ENCODE measurements around the gene NRG3. TPM values are rescaled to one million over a fixed set of nuclear protein-coding genes. Genes with fewer than 3 reads are reported as not detected.

The NRG3 gene
- total RNA-seq, 1 donor from 2014 or later: 32.2 TPM

DNA sequence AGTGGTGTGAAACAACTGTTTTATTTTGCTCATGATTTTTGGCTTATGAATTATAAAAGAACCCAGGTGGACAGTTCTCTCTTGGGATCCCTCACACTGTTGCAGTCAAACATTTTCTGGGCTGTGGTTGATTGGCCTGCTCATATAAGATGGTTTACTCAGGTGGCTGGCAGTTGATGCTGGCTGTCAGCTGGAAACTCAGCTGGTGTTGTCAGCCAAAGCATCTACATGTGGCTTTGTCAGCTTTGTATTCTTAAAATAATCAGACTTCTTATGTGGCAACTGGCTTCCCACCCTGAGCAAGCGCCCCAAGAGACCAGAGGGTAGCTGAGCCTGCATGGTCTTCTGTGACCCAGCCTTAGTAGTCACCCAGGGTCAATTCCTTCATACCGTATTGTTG lies 534.7 kb downstream of the NRG3 start:
- H3K4me3 Mint-ChIP-seq (ENCODE audit: low read depth): no peak overlapping the region
- H3K4me1 Mint-ChIP-seq (ENCODE audit: low read depth): no peaks in the 10 kb centered on the region
- TF ChIP-seq, protein P1, sequence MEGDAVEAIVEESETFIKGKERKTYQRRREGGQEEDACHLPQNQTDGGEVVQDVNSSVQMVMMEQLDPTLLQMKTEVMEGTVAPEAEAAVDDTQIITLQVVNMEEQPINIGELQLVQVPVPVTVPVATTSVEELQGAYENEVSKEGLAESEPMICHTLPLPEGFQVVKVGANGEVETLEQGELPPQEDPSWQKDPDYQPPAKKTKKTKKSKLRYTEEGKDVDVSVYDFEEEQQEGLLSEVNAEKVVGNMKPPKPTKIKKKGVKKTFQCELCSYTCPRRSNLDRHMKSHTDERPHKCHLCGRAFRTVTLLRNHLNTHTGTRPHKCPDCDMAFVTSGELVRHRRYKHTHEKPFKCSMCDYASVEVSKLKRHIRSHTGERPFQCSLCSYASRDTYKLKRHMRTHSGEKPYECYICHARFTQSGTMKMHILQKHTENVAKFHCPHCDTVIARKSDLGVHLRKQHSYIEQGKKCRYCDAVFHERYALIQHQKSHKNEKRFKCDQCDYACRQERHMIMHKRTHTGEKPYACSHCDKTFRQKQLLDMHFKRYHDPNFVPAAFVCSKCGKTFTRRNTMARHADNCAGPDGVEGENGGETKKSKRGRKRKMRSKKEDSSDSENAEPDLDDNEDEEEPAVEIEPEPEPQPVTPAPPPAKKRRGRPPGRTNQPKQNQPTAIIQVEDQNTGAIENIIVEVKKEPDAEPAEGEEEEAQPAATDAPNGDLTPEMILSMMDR (IDR thresholded peaks at IDR 0.05; ENCODE audit: unreplicated experiment): no peak
- H3K36me3 Mint-ChIP-seq (ENCODE audit: insufficient read depth): no peaks in the 10 kb centered on the region
- no peak overlapping the region for H3K27ac Mint-ChIP-seq
- DNase-seq (ENCODE audit: low spot score, unreplicated experiment): no peak
- no peaks in the 10 kb centered on the region for H3K27me3 Mint-ChIP-seq
- H3K9me3 Mint-ChIP-seq (ENCODE audit: low read depth): no peaks in the 10 kb centered on the region

DNA sequence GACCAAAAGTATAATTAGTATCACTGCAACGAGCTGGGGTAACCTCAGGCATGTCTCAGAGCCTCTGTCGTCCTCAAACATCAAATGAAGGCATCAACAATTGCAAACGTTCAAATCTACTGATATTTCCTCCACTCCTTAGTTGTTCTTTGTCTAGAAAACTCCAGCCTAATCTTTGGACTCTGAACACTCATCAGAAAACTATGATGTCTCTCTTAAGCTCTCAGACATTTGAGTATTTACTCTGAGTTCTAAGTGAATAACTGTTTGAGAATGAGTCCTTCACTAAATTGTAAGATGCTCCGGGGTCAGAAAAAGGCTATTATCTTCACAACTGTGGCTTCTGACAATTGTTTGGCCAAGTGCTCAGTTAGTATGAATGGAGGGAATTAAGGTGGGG lies 536.4 kb downstream of the NRG3 start:
- Mint-ChIP-seq H3K4me3 (ENCODE audit: low read depth) (no peak overlapping the region), H3K27me3 (no peaks in the 10 kb centered on the region), H3K9me3 (ENCODE audit: low read depth) (no peaks in the 10 kb centered on the region), H3K36me3 (ENCODE audit: insufficient read depth) (no peaks in the 10 kb centered on the region), H3K4me1 (ENCODE audit: low read depth) (no peaks in the 10 kb centered on the region), H3K27ac (no peak overlapping the region)
- TF ChIP-seq, protein P1 (IDR thresholded peaks at IDR 0.05; ENCODE audit: unreplicated experiment): no peak
- DNase-seq (ENCODE audit: low spot score, unreplicated experiment): no peak

DNA sequence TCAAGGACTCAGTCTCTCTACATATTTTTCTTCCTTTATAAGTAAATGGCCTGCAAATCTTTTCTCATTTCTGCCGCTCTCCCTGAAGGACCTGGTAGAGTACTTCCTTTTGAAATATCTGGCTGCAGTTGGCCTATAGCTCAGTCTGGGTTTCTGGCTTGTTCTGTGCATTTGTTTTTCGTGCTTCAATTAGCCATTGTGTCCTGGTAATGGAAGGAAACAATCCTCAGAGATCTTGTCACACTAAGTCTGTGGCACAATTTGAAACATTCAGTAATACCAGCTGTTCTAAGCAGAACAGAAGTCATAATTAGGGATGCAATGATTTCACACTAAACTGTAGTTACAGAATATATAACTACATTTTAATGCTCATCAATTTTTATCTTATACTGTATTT lies 545.0 kb downstream of the NRG3 start:
- TF ChIP-seq, protein P1 (IDR thresholded peaks at IDR 0.05; ENCODE audit: unreplicated experiment): no peak
- Mint-ChIP-seq H3K27me3 (no peaks in the 10 kb centered on the region), H3K4me1 (ENCODE audit: low read depth) (no peaks in the 10 kb centered on the region), H3K36me3 (ENCODE audit: insufficient read depth) (no peaks in the 10 kb centered on the region), H3K27ac (no peak overlapping the region), H3K9me3 (ENCODE audit: low read depth) (no peaks in the 10 kb centered on the region), H3K4me3 (ENCODE audit: low read depth) (no peak overlapping the region)
- DNase-seq (ENCODE audit: low spot score, unreplicated experiment): no peak

DNA sequence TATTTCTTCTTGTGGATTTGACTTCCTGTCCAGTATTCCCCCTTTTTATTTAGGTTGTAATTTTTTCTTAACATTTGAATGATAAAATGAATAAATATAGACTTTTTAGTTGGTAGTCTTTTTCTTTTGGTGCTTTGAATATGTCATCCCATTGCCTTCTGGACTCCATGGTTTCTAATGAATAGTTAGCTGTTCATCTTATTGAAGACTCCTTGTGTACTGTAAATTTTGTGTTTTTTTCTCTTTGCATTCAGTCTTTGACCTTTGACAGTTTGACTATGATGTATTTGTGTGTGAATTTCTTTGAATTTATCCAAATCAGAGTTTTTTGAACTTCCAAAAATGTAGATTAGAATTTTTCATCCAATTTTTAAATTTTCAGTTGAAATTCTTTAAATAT lies 554.3 kb downstream of the NRG3 start:
- no peaks in the 10 kb centered on the region for H3K27me3 Mint-ChIP-seq
- H3K4me3 Mint-ChIP-seq (ENCODE audit: low read depth): no peak overlapping the region
- peaks cover 69% of the 10 kb centered on the region for H3K9me3 Mint-ChIP-seq (ENCODE audit: low read depth)
- H3K4me1 Mint-ChIP-seq (ENCODE audit: low read depth): no peaks in the 10 kb centered on the region
- no peak for DNase-seq (ENCODE audit: low spot score, unreplicated experiment)
- TF ChIP-seq, protein P1 (IDR thresholded peaks at IDR 0.05; ENCODE audit: unreplicated experiment): no peak
- H3K27ac Mint-ChIP-seq: no peak overlapping the region
- peaks cover 19% of the 10 kb centered on the region for H3K36me3 Mint-ChIP-seq (ENCODE audit: insufficient read depth)

DNA sequence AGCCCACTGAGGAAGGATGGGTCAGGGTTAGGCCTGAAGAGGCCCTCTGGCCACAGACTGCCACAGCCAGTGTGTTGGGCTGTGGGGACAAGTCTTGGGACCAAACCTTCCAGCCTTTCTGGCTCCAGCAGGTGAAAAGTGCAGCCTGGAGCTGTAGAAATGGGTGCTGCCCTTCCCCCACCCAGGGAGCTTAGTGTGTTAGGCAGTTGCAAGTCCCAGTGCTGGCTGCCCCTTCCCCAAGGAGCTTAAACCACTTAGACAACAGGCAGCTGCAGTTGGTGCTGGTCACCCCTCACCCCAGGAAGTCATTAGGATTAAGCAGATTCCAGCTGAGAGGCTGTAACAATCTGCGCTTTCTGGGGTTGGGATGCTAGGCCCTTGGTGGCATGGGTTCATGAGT lies 563.3 kb downstream of the NRG3 start:
- Mint-ChIP-seq H3K4me1 (ENCODE audit: low read depth) (no peaks in the 10 kb centered on the region), H3K36me3 (ENCODE audit: insufficient read depth) (no peaks in the 10 kb centered on the region), H3K27ac (no peak overlapping the region), H3K4me3 (ENCODE audit: low read depth) (no peak overlapping the region), H3K27me3 (no peaks in the 10 kb centered on the region), H3K9me3 (ENCODE audit: low read depth) (peaks cover 6% of the 10 kb centered on the region)
- TF ChIP-seq, protein P1 (IDR thresholded peaks at IDR 0.05; ENCODE audit: unreplicated experiment): no peak
- DNase-seq (ENCODE audit: low spot score, unreplicated experiment): no peak
